IMR-90 (cell line): ENCODE measurements around the gene LSM6. TPM values are rescaled to one million over a fixed set of nuclear protein-coding genes. Genes with fewer than 3 reads are reported as not detected.

Experiments used
- ATAC-seq: fragments of 200-7000 bp; cut with Tn5 transposase; 2 replicates; pipeline ENCODE4 v1.9.1; 2020; ENCODE audit warnings: low read depth, mild to moderate bottlenecking, moderate library complexity
- BruUV-seq: library from RNA; stranded (reverse); fragments of 400-500 nt; replicated peaks from 2 replicates; lab custom pipeline; 2021; lab: Mats Ljungman, UMichigan
- CTCF ChIA-PET: fragments of 300-600 bp; formaldehyde crosslinking; extraction: SDS; loops from one replicate; lab custom pipeline; 2021; ENCODE audit warnings: antibody characterized with exemption; lab: Yijun Ruan, JAX
- POLR2A ChIA-PET: fragments of 300-600 bp; sonication (Branson Sonifier 250); formaldehyde crosslinking; loops from one replicate; lab custom pipeline; 2022; ENCODE audit warnings: antibody characterized with exemption; ENCODE audit not compliant: unreplicated experiment; lab: Charles Lee
- DNase-seq: peaks from one replicate; pipeline ENCODE4 v3.0.0; 2013
- H2AFZ ChIP-seq: replicated peaks from 2 replicates; pipeline ENCODE3; 2013; ENCODE audit warnings: low read length, mild to moderate bottlenecking; ENCODE audit not compliant: poor library complexity
- H2AK5ac ChIP-seq: 2 replicates; pipeline ENCODE4 v1.6.1; 2013; ENCODE audit warnings: low read depth, low read length, inconsistent platforms
- H2AK9ac ChIP-seq: replicated peaks from 2 replicates; pipeline ENCODE3; 2013; ENCODE audit warnings: mild to moderate bottlenecking, low read depth, low read length, moderate library complexity; ENCODE audit not compliant: poor library complexity
- H2BK120ac ChIP-seq: 2 replicates; pipeline ENCODE4 v1.6.1; 2013; ENCODE audit warnings: low read depth, low read length, inconsistent platforms
- H2BK15ac ChIP-seq: 3 replicates; pipeline ENCODE4 v1.6.1; 2013; ENCODE audit warnings: low read depth, low read length, inconsistent platforms
- H2BK20ac ChIP-seq: 2 replicates; pipeline ENCODE4 v1.6.1; 2013; ENCODE audit warnings: low read depth, mild to moderate bottlenecking, inconsistent platforms, low read length, moderate library complexity
- H2BK5ac ChIP-seq: 2 replicates; pipeline ENCODE4 v1.6.1; 2013; ENCODE audit warnings: mild to moderate bottlenecking, low read depth, low read length, inconsistent platforms; ENCODE audit not compliant: poor library complexity, severe bottlenecking
- H3K14ac ChIP-seq: replicated peaks from 2 replicates; pipeline ENCODE4 v1.6.1; 2013; ENCODE audit warnings: low read depth, low read length, inconsistent platforms
- H3K18ac ChIP-seq: 2 replicates; pipeline ENCODE4 v1.6.1; 2013; ENCODE audit warnings: low read depth, low read length, control low read depth
- H3K23ac ChIP-seq: 2 replicates; pipeline ENCODE4 v1.6.1; 2013; ENCODE audit warnings: low read depth, low read length, inconsistent platforms
- H3K27ac ChIP-seq: 2 replicates; pipeline ENCODE4 v1.5.1; 2013; ENCODE audit warnings: mild to moderate bottlenecking, control low read depth, low read length; ENCODE audit not compliant: insufficient read depth
- H3K27me3 ChIP-seq: 2 replicates; pipeline ENCODE4 v1.6.1; 2013; ENCODE audit warnings: low read length; ENCODE audit not compliant: control insufficient read depth, insufficient read depth
- H3K36me3 ChIP-seq: 2 replicates; pipeline ENCODE4 v1.6.1; 2013; ENCODE audit warnings: low read length, mixed read lengths; ENCODE audit not compliant: control insufficient read depth, insufficient read depth
- H3K4ac ChIP-seq: 2 replicates; pipeline ENCODE4 v1.6.1; 2013; ENCODE audit warnings: low read depth, low read length, inconsistent platforms
- H3K4me1 ChIP-seq: 2 replicates; pipeline ENCODE4 v1.6.1; 2013; ENCODE audit warnings: low read length, mixed read lengths; ENCODE audit not compliant: control insufficient read depth, insufficient read depth
- H3K4me2 ChIP-seq: 2 replicates; pipeline ENCODE4 v1.6.1; 2013; ENCODE audit warnings: low read depth, mild to moderate bottlenecking, control low read depth, low read length, moderate library complexity
- H3K4me3 ChIP-seq: 2 replicates; pipeline ENCODE4 v1.5.1; 2013; ENCODE audit warnings: low read depth, mild to moderate bottlenecking, control low read depth, low read length, moderate library complexity; ENCODE audit not compliant: insufficient read depth
- H3K56ac ChIP-seq: 2 replicates; pipeline ENCODE4 v1.6.1; 2013; ENCODE audit warnings: low read length, inconsistent platforms; ENCODE audit not compliant: insufficient read depth; ENCODE audit errors: extremely low read depth
- H3K79me1 ChIP-seq, 2 experiments: 2 replicates each; pipeline ENCODE4 v1.6.1; 2013; ENCODE audit warnings: low read length in 2 of 2, inconsistent platforms in 1 of 2, low read depth in 1 of 2
- H3K9ac ChIP-seq: 2 replicates; pipeline ENCODE4 v1.6.1; 2013; ENCODE audit warnings: low read depth, low read length, control low read depth
- H3K9me1 ChIP-seq: 2 replicates; pipeline ENCODE4 v1.6.1; 2013; ENCODE audit warnings: low read length, inconsistent platforms; ENCODE audit not compliant: insufficient read depth
- H3K9me3 ChIP-seq: 2 replicates; pipeline ENCODE4 v1.6.1; 2013; ENCODE audit warnings: low read length; ENCODE audit not compliant: control insufficient read depth, insufficient read depth
- H4K20me1 ChIP-seq: 2 replicates; pipeline ENCODE4 v1.6.1; 2013; ENCODE audit warnings: low read length, inconsistent platforms; ENCODE audit not compliant: insufficient read depth
- H4K5ac ChIP-seq: 2 replicates; pipeline ENCODE4 v1.6.1; 2013; ENCODE audit warnings: mild to moderate bottlenecking, low read depth, low read length, control low read depth
- H4K8ac ChIP-seq, 2 experiments: 2 replicates each; pipeline ENCODE4 v1.6.1; 2013; ENCODE audit warnings: low read depth in 2 of 2, low read length in 2 of 2, control low read depth in 1 of 2, inconsistent platforms in 1 of 2
- H4K91ac ChIP-seq: 2 replicates; pipeline ENCODE4 v1.6.1; 2013; ENCODE audit warnings: low read depth, low read length, inconsistent platforms; ENCODE audit not compliant: insufficient read depth
- BHLHE40 ChIP-seq: fragments of 150-350 bp; IDR thresholded peaks from 2 replicates; pipeline ENCODE4 v1.6.1; 2016; ENCODE audit warnings: mild to moderate bottlenecking, low read depth, low read length
- CEBPB ChIP-seq: IDR thresholded peaks from 2 replicates; pipeline ENCODE4 v1.6.1; 2012; ENCODE audit warnings: low read depth, low read length, improper control_type of control experiment
- CTCF ChIP-seq: conservative IDR thresholded peaks from 2 replicates; pipeline ENCODE4 v1.5.1; 2012; ENCODE audit warnings: mild to moderate bottlenecking, low read depth, low read length, improper control_type of control experiment
- ELK1 ChIP-seq: fragments of 150-350 bp; IDR thresholded peaks from 2 replicates; pipeline ENCODE4 v1.6.1; 2016; ENCODE audit warnings: low read depth, mild to moderate bottlenecking, low read length, moderate library complexity, borderline replicate concordance
- FOS ChIP-seq: fragments of 150-350 bp; IDR thresholded peaks from 2 replicates; pipeline ENCODE4 v1.6.1; 2016; ENCODE audit warnings: low read depth, low read length
- MAFK ChIP-seq: IDR thresholded peaks from 2 replicates; pipeline ENCODE4 v1.6.1; 2012; ENCODE audit warnings: low read depth, low read length, improper control_type of control experiment
- MAZ ChIP-seq: IDR thresholded peaks from 2 replicates; pipeline ENCODE4 v1.6.1; 2012; ENCODE audit warnings: low read depth, mild to moderate bottlenecking, low read length, improper control_type of control experiment, moderate library complexity, borderline replicate concordance
- MXI1 ChIP-seq: IDR thresholded peaks from 2 replicates; pipeline ENCODE4 v1.6.1; 2012; ENCODE audit warnings: low read depth, mild to moderate bottlenecking, low read length, moderate library complexity, borderline replicate concordance
- NFE2L2 ChIP-seq: fragments of 150-350 bp; IDR thresholded peaks from 2 replicates; pipeline ENCODE4 v1.6.1; 2016; ENCODE audit warnings: low read depth, mild to moderate bottlenecking, low read length
- POLR2A ChIP-seq: IDR thresholded peaks from 2 replicates; pipeline ENCODE4 v1.6.1; 2012; ENCODE audit warnings: mild to moderate bottlenecking, low read depth, low read length
- RAD21 ChIP-seq: IDR thresholded peaks from 2 replicates; pipeline ENCODE4 v1.6.1; 2012; ENCODE audit warnings: low read length, improper control_type of control experiment
- RCOR1 ChIP-seq: IDR thresholded peaks from 2 replicates; pipeline ENCODE4 v1.6.1; 2012; ENCODE audit warnings: mild to moderate bottlenecking, low read length, improper control_type of control experiment; ENCODE audit not compliant: insufficient replicate concordance
- RFX5 ChIP-seq: IDR thresholded peaks from 2 replicates; pipeline ENCODE4 v1.8.0; 2012; ENCODE audit warnings: low read depth, mild to moderate bottlenecking, low read length, moderate library complexity
- SMC3 ChIP-seq: fragments of 150-350 bp; IDR thresholded peaks from 2 replicates; pipeline ENCODE4 v1.6.1; 2016; ENCODE audit warnings: low read depth, mild to moderate bottlenecking, antibody characterized with exemption, low read length, moderate library complexity
- USF2 ChIP-seq: fragments of 150-350 bp; IDR thresholded peaks from 2 replicates; pipeline ENCODE4 v1.6.1; 2017; ENCODE audit warnings: mild to moderate bottlenecking, antibody characterized with exemption, low read length, low read depth
- WGBS, 2 experiments: methylation state at CpG; one replicate each; pipeline versions ENCODE4 v1.1.5 to v1.1.7; 2013; ENCODE audit warnings: missing lambda C conversion rate in 2 of 2; ENCODE audit not compliant: insufficient read length in 1 of 2; ENCODE audit errors: extremely low coverage in 2 of 2; 5-methylcytosine and 5-hydroxymethylcytosine counted together
- dilution Hi-C: fragments of 300-500 bp; cut with HindIII; formaldehyde crosslinking; loops from one replicate; pipeline ENCODE4 v1.14.3; 2018; ENCODE audit warnings: low sequenced_read_pairs; ENCODE audit not compliant: unreplicated experiment
- in situ Hi-C: fragments of 300-500 bp; cut with MboI; formaldehyde crosslinking; loops from 3 replicates; pipeline ENCODE4 v1.14.3; 2019; ENCODE audit warnings: low sequenced_read_pairs, inconsistent platforms, mixed read lengths
- intact Hi-C: fragments of 100-400 bp; cut with micrococcal nuclease; formaldehyde crosslinking; loops from 2 replicates; pipeline ENCODE4 v1.10.0; 2022
- polyA plus RNA-seq, 3 experiments: library from polyadenylated mRNA; depleted of rRNA; stranded (reverse); fragments of >200 nt; gene quantifications; 2 replicates each; pipeline ENCODE4 v1.2.3, GENCODE V29; 2012; ENCODE audit warnings: low replicate concordance in 1 of 3
- total RNA-seq: library from RNA; depleted of rRNA; stranded (reverse); fragments of >200 nt; gene quantifications from 2 replicates; pipeline ENCODE4 v1.2.3, GENCODE V29; 2012

The LSM6 gene
- total and polyA plus RNA-seq, 2 of the 4 experiments (the other 2 are of a cell fraction) = 13.4 to 17.4 TPM

- H3K14ac ChIP-seq = no peak overlapping the region
- in situ Hi-C loops = no loop called here
- dilution Hi-C loops = no loop called here
- no CpG with 5 or more reads among the region's 3 CpGs for WGBS, 2 experiments
- no peak overlapping the region for H3K9ac ChIP-seq
- ChIA-PET POLR2A (no interaction called here), CTCF (no interaction called here)
- no peaks in the 10 kb centered on the region for H3K9me1 ChIP-seq
- no peak overlapping the region for H2AFZ ChIP-seq
- H4K91ac ChIP-seq = no peak overlapping the region
- no peak overlapping the region for H3K56ac ChIP-seq
- H3K79me1 ChIP-seq = peaks cover 8 to 10% of the 10 kb centered on the region in 2 experiments; a peak in 2 of 4 replicates
- no peaks in the 10 kb centered on the region for H3K4me1 ChIP-seq
- TF ChIP-seq RFX5 = no peak
- no peak for TF ChIP-seq RAD21
- TF ChIP-seq NFE2L2 = no peak
- no peak for TF ChIP-seq POLR2A
- no peak for TF ChIP-seq USF2
- TF ChIP-seq SMC3 = no peak
- TF ChIP-seq MXI1 = no peak
- TF ChIP-seq FOS = no peak
- TF ChIP-seq ELK1 = no peak
- TF ChIP-seq CEBPB = no peak
- no peak for TF ChIP-seq CTCF
- no peak for TF ChIP-seq BHLHE40
- no peak for TF ChIP-seq MAFK
- TF ChIP-seq RCOR1 = no peak
- no peak for TF ChIP-seq MAZ
- no peak overlapping the region for H2BK5ac ChIP-seq
- no peak overlapping the region for H3K27ac ChIP-seq
- no peak overlapping the region for H2BK20ac ChIP-seq
- DNase-seq = no peak
- ATAC-seq = no peak
- no peak overlapping the region for H2AK5ac ChIP-seq
- no peak overlapping the region for H4K8ac ChIP-seq
- H3K27me3 ChIP-seq = no peaks in the 10 kb centered on the region
- H4K5ac ChIP-seq = no peak overlapping the region
- no peak overlapping the region for H3K18ac ChIP-seq
- H3K36me3 ChIP-seq = peaks cover 16% of the 10 kb centered on the region
- H3K4ac ChIP-seq = no peak overlapping the region
- no peak overlapping the region for H2AK9ac ChIP-seq
- H3K23ac ChIP-seq = no peak overlapping the region
- intact Hi-C loops = loop anchor here (10.0 kb wide), 1 partner anchor 982 kb away; no protein-coding TSS in a partner anchor
- no peak overlapping the region for H3K4me2 ChIP-seq
- no peaks in the 10 kb centered on the region for H4K20me1 ChIP-seq
- no peak overlapping the region for H3K4me3 ChIP-seq
- no TSS peak for BruUV-seq
- no peaks in the 10 kb centered on the region for H3K9me3 ChIP-seq
- no peak overlapping the region for H2BK15ac ChIP-seq
- H2BK120ac ChIP-seq = no peak overlapping the region
Measured at GRCh38 chr4:146186596-146186995, 11.1 kb downstream of the LSM6 start.
